Central memory CD4-positive, alpha-beta T cell (primary cell): ENCODE data around the gene SLC45A1.

Experiments
- DNase-seq: peaks from one replicate; pipeline ENCODE4 v3.0.0; 2022

The SLC45A1 gene

GRCh38 chr1:8338526-8339202 is 20.8 kb downstream of the SLC45A1 start:
- DNase-seq = no peak

- no peak for DNase-seq
Observed at GRCh38 chr1:8339203-8339600, 21.3 kb downstream of the SLC45A1 start.

DNA sequence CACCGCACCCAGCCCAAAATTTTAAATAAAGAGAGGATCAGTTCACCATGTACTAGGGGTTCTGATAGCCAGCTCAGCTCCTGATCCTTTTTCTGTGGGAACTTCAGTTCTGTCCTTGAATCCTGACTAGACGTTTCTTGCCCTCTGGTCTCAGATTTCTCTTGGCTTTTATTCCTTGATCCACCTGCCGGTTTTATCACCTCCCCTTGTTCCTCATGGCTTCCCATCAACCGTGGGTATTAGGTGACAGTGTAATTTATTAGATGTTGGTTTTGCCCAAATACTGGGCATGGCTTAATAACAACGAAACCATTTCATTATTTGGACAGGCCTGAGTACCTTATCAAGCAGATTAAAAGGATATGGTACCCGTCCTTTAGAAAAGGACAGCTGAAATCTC is 22.5 kb downstream of the SLC45A1 start:
- no peak for DNase-seq

DNA sequence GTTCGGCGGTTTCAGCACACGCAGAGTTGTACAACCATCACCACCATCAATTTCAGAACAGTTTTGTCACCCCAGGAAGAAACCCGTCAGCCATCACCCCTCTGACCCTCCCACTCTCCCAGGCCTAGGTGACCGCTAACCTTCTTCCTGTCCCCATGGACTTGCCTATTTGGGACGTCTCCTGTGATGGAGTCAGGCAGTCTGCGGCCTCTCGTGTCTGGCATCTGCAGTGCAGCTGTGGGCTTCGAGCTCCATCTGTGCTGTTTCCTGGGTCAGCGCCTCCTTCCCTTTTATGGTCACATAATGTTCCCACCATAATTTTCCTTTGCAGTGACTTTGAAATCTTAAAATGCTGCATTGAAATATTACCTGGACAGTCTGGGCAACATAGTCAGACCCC is 24.4 kb downstream of the SLC45A1 start:
- no peak for DNase-seq

- DNase-seq = no peak
Observed at GRCh38 chr1:8343044-8343443, 25.1 kb downstream of the SLC45A1 start.

GRCh38 chr1:8343464-8344001 is 25.6 kb downstream of the SLC45A1 start:
- no peak for DNase-seq

DNA sequence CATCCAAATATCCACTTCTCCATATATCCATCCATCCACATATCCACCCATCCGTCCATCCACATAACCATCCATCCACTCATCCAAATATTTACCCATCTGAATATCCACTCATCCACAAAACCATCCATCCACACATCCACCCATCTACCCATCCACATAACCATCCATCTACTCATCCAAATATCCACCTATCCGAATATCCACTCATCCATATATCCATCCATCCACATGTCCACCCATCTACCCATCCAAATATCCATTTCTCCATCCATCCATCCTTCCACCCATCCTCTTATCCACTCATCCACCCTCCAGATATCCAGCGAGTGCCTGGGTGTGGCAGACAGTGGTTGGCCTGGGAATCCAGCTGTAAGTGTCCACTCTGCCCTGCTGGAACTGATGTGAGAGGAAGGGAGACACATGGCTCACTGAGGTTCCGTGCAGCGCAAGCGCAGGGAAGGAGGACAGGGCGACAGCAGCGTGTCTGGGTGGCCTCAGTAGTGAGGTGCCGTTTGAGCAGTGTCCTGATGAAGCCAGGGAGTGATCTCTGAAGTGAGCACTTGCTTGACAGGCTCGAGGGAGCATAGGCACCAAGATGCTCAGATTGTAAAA is 27.1 kb downstream of the SLC45A1 start:
- no peak for DNase-seq

DNA sequence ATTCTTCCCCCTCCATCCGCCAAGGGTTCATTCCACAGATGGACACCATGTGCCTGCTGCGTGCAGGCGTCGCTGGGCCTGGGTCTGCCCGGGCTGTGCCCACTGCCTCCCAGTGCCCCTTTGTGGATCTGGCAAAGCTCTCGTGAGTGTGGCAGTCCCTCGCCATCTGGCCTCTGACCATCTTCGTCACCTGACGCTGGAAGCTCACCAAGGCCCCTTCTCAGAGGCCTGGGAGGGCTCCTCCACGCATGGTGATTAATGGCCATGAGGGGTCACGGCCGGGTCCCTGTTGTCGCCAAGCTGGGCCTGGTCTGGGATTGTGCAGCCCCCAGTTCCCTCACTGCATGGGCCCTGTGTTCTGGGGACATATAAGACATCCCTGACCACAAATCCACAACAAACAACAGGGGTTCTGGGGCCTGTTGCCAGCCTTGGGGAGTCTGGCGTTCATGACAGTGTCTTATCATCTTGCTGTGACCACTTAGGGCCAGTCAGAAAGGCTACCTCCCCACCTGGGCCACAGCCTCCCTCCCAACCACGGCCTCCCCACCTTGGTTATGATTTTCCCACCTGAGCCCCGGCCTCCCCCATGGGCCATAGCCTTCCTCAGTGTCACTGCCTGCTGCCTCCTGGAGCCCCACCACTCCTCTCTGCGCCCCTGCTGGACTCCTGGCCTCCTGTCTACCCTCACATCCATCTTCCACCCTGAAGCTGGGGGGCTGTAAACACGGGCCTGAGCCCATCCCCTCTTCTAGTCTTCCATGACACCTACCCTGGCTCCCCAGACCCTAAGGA is 27.9 kb downstream of the SLC45A1 start:
- DNase-seq = no peak

- DNase-seq = no peak
Observed at GRCh38 chr1:8347635-8348034, 29.7 kb downstream of the SLC45A1 start.

GRCh38 chr1:8348047-8348776 is 30.3 kb downstream of the SLC45A1 start:
- DNase-seq = no peak

DNA sequence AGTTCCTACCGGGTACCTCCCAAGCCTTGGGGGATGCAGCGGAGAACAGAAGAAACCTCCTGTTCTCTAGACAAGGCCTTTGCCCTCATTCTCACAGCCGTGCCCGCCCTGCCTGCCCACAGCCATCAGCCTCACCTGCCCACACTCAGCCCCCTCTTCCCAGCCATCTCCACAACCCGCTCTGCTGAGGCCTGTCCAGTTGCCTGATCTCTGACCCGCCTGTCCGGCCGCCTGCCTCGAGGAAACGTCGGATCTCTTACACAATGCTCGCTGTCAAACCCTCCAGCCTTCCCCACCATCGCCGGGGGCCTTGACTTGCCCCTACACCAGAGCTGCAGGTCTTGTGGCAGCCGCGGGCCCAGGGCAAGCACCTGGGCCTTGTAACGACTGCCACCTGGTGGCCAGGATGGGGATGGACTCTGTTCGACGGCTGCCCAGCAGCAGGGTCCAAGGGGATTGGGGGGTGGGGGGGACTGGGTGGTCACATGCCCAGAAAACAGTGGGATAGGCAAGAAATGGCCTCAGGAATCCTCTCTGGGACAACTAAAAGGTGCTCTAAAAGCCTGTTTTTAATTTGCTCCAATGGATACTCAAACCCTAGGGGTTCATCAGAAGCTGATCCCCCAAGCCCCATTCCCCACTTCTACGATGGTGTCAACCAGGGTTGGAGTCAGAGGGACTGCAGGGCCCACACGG is 31.0 kb downstream of the SLC45A1 start:
- DNase-seq = peak; percentile 53

GRCh38 chr1:8349473-8349865 is 31.6 kb downstream of the SLC45A1 start:
- DNase-seq = no peak

DNA sequence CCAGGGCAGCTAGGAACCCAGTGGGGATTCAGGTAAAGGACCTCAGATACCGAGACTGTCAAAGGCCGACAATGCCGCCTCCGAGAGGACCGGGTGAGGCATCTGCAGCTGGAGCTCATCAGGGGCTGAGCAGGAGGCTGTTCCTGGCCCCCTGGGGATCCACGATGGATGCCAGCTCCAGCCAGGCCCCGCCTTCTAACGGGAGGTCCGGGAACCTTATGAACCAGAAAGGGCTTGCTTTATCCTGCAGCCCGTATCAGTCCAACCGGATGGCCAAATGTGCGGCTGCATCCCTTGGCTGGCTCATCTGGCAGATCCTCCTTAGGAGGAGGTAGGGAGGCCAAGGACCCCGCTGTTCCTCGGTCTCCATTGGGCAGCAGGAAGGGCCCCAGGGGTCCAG is 32.0 kb downstream of the SLC45A1 start:
- no peak for DNase-seq

DNA sequence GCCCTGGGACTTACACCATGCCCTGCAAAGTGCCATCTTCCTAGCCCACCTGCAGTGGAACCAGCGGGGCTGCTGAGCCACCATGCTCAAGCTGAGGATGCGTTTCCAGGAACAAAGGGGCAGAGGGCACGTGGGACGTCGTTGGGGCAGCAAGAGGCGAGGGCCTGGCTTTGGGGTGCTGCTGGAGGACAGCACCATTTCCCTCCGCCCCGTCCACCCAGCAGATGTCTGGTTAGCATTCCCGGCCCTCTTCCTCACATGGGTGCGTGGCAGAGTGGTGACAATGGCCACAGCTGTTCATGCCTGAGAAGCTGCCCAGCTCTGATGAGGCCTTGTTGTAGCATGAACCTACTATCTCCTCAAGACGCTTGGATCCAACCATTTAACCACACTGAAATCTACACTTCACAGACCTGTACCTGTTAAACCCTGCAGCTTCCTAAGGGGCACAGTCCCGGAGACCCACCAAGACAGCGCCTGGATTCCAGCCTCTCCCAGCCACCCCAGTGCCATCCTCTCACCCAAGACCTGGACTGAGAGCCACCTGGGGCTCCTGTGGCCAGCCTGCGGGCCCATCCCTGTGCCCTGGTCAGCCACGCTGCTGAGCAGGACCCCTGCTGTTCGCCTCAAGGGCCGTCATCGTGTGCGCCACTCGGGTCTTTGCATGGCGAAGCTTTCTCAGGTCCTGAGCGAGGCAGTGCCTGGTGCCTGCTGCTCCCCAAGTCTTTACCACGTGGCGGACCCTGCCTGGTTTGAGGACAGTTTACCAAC is 33.2 kb downstream of the SLC45A1 start:
- no peak for DNase-seq

- no peak for DNase-seq
Observed at GRCh38 chr1:8351693-8352470, 34.0 kb downstream of the SLC45A1 start.

GRCh38 chr1:8352471-8352845 is 34.5 kb downstream of the SLC45A1 start:
- no peak for DNase-seq

GRCh38 chr1:8352886-8353785 is 35.2 kb downstream of the SLC45A1 start:
- no peak for DNase-seq

- DNase-seq = no peak
Observed at GRCh38 chr1:8354038-8354437, 36.1 kb downstream of the SLC45A1 start.

DNA sequence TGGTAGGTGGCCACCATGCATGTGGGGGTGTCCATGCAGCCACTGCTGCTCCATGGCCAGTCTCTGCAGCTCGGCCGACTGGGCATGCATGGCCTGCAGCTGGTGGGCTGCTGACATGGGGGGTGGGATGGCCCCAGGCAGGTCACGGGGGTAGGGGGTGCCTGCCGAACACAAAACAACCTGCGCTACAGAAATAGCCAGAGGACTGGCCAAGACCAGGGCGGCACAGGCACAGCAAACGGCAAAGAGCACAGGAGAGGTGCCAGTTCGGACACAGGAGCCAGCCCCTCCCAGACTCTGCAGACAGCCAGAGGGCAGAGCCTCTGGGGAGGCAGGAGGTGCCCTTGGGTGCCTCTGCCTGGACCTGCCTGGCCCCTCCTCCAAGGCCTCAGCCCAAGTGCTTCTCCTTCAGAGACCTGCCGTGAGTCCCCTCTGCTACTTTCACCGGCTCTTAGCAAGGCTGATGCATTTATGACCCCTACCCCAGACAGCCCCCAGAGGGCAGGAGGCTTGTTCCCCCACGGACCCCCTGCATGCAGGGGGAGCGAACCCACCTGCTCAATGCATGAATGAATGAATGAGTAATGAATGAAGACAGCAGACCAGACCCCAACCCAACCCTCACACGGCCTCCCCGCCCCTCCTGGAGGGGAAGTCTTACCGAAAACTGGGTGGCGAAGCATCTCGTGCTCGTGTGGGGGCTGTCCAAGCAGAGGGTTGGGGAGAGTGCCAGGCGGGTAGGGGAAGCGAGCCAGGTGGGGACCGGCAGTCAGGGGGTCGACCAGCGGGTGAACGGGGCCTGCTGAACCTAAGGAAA is 37.7 kb downstream of the SLC45A1 start:
- no peak for DNase-seq
